Measurements from ENCODE around the gene HBA1. TPM values are rescaled to one million over a fixed set of nuclear protein-coding genes. Genes with fewer than 3 reads are reported as not detected.

The HBA1 gene
- total and polyA plus RNA-seq, 9 of the 15 experiments (the other 6 are each of a cell fraction or from before 2014, with no cell fraction given), result 128 to 2,388 (median 380) TPM

- TF ChIP-seq E2F1 (CRISPR knock-in tag; IDR thresholded peaks at IDR 0.05) (no peak), RCOR1 (IDR thresholded peaks at IDR 0.05; ENCODE audit: borderline replicate concordance in 1 of 2, low read depth in 2 of 2, low read length in 2 of 2) (no peak), MCM2 (IDR thresholded peaks at IDR 0.05; ENCODE audit: low read depth) (no peak), CREM (IDR thresholded peaks at IDR 0.05; ENCODE audit: low read depth) (peak; percentile 47; the same call in 1 of the 2 replicates), NCOA1 (IDR thresholded peaks at IDR 0.05; ENCODE audit: low read depth) (no peak), SP1 (CRISPR knock-in tag; IDR thresholded peaks at IDR 0.05) (no peak), SMARCC2 (IDR thresholded peaks at IDR 0.05; ENCODE audit: low read depth) (no peak), SREBF1 (IDR thresholded peaks at IDR 0.05; ENCODE audit: borderline replicate concordance, low read depth, low read length) (no peak), POLR2A (conservative IDR thresholded peaks at IDR 0.05) (peak; percentile 75), NR2C1 (IDR thresholded peaks at IDR 0.05) (no peak), NR2C1 (tag; IDR thresholded peaks at IDR 0.05) (0 out of 2 replicates have a peak, but pooled peaks have one; percentile 15), GABPA (tag; conservative IDR thresholded peaks at IDR 0.05; ENCODE audit: low read depth) (no peak), RBFOX2 (IDR thresholded peaks at IDR 0.05; ENCODE audit: low read depth, low read length) (peak; percentile 66), MAZ (CRISPR knock-in tag; conservative IDR thresholded peaks at IDR 0.05 in 1 of 2, IDR thresholded peaks at IDR 0.05 in 1 of 2) (peak; percentile 47 to 70; a peak in 2 of 4 replicates), ZBTB2 (IDR thresholded peaks at IDR 0.05) (peak; percentile 32; the same call in 1 of the 2 replicates), CREB1 (IDR thresholded peaks at IDR 0.05) (0 out of 2 replicates have a peak, but pooled peaks have one; percentile 14), CREB1 (CRISPR knock-in tag; IDR thresholded peaks at IDR 0.05) (no peak), ZNF277 (CRISPR knock-in tag; IDR thresholded peaks at IDR 0.05; ENCODE audit: borderline replicate concordance) (no peak), BRF2 (IDR thresholded peaks at IDR 0.05; ENCODE audit: borderline replicate concordance, insufficient read depth, insufficient read length) (no peak), THRB (CRISPR knock-in tag; conservative IDR thresholded peaks at IDR 0.05) (no peak), NBN (IDR thresholded peaks at IDR 0.05; ENCODE audit: low read depth) (0 out of 2 replicates have a peak, but pooled peaks have one; percentile 38), MTA2 (IDR thresholded peaks at IDR 0.05; ENCODE audit: low read depth) (no peak), ZKSCAN3 (CRISPR knock-in tag; IDR thresholded peaks at IDR 0.05) (no peak)
Observed at GRCh38 chr16:154217-155030, 22.1 kb upstream of the HBA1 start (continued).
